IPS-NIHi7 (cell line): ENCODE measurements around the gene LIN7B.
A peak's percentile ranks its signal among the peaks of the same experiment; 100 is the strongest.

Experiments
- DNase-seq: peaks from one replicate; pipeline ENCODE4 v3.0.0; 2012; ENCODE audit warnings: mixed read lengths; ENCODE audit errors: extremely low spot score

LIN7B gene

GRCh38 chr19:49094505-49095482 lies 19.4 kb upstream of the LIN7B start:
- DNase-seq: no peak

DNA sequence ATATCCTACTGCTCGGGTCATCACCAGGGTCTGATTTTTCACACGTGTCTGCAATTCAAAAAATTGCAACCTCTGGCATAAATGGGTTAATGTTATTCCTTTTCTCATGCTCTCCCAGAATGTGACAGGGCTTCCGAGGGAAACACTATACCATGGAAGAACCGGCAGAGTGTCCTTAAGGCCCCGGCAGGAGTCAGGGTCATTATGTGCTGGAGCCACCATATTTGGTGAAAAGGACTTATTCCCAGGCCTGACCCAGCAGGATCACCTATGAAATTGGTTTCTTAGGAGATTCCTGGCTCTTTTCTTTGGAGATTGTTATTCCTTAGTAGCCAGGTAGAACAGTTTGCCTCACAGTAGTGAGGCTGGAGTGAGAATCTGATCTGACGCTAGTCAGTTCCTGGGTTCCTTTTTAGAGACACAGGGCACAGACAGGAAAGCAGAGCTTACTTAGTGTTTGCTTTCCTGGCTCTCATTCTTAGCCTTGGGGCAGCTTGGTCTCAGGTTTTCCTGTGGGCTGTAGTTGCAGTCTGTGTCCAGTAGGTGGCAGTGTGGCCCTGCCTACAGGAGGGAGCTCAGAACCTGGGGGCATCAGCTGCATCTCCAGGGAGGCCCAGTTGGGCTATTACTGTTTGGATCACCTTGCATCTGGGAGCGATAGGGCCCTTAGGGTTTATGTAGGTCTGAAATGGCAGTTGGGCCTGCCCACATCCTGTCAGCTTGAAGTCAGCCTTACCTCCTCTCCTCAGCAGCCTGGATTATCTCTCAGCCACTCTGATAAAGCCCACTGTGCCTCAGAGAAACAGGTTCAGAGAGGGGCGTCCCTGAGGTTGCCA lies 16.5 kb upstream of the LIN7B start:
- peak; percentile 87 for DNase-seq

- DNase-seq: no peak
Measured at GRCh38 chr19:49098795-49099194, 15.4 kb upstream of the LIN7B start.

DNA sequence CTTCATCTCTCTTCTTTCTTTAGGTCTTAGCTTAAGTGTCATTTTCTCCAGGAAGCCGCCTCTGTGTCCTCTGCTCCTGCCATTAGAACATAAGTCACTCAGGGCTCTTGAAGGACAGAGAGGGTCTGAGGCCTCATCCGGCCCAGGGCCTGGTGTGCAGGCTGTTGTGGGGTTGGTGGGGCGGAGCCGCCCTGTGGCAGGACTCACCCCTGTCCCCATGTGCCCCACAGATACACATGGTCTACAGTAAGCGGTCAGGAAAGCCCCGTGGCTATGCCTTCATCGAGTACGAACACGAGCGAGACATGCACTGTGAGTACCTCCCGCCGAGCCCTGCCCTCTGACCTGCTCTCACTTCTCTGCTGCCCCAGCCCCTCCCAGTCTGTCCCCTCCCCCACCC lies 13.0 kb upstream of the LIN7B start:
- no peak for DNase-seq

GRCh38 chr19:49102303-49102702 lies 11.9 kb upstream of the LIN7B start:
- DNase-seq: no peak

DNA sequence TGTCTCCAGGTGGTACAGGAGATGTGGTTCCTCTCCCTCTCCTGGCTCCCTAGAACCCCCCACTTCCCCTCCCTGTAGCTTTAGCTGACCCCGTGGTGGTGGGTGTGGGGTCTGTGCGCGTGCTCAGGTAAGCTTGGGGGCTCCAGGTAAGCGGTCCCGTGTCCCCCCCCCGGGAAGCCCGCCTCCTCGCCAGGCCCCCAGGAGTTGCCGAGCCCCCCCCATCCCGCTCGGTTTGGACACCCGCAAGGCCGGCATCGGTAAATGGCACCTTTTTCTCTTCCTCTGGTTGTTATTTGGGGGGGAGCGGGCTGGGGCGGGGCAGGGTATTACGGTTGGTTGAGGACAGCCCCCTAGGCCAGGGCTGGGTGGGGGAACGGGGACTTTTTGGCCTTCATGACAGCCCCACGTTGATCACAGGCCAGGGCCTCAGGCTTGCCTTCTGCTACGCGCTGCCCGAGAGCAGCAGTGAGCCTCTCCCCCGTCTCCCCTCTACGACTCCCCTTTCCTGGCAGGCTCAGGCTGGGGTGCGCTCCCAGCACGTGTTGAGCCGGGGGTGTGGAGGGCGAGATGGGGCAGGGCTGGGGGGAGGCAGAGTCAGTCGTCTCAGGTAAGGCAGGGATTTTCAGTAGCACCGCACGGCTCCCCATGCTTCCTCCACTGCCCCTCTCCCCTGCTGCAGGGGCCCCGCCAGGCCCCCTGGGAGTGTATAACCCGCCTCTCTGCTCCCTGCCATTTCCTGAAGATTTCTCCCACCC lies 10.7 kb upstream of the LIN7B start:
- DNase-seq: no peak

- no peak for DNase-seq
Measured at GRCh38 chr19:49104229-49104864, 9.8 kb upstream of the LIN7B start.

- peak; percentile 59 for DNase-seq
Measured at GRCh38 chr19:49106648-49107135, 7.5 kb upstream of the LIN7B start.

GRCh38 chr19:49107625-49108459 lies 6.3 kb upstream of the LIN7B start:
- DNase-seq: no peak

DNA sequence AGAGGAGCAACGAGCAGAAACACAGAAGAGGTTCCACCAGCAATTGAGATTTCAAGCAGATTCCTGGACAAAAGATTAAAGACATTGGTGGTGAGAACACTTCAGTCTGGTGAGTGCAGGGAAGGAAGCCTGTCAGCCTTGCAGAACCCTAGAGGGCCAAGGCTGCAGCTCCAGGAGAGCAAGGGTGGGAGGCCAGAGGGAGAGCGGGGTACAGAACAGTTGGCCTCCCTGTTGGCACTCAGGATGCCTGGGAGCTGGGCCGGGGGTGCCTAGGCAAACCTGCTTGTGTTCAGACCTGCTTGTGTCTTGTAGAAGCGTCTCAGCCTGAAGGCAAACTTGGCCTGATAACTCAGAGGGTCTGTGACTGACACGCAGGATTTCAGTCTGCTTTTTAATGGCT lies 5.1 kb upstream of the LIN7B start:
- DNase-seq: no peak

- DNase-seq: no peak
Measured at GRCh38 chr19:49109569-49110233, 4.5 kb upstream of the LIN7B start.

DNA sequence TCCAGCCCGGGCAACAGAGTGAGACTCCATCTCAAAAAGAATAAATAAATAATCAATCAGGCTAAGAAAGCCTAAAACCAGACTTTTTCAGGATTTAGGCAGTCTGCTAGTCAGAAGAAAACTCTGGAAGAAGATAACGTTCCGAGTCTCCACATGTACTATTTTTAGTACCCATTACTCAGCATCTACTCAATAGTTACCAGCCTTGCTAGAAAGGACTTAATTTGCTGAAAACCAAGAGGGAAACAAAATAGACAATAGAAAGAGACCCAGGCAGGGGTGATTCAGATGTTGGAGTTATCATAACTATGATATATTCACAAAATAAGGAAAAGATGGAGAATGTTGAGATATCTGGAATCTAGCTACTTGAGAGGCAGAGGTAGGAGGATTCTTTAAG lies 3.6 kb upstream of the LIN7B start:
- DNase-seq: no peak

GRCh38 chr19:49111218-49111998 lies 2.8 kb upstream of the LIN7B start:
- no peak for DNase-seq

GRCh38 chr19:49114630-49115363 lies 627 bp downstream of the LIN7B start:
- peak; percentile 56 for DNase-seq

DNA sequence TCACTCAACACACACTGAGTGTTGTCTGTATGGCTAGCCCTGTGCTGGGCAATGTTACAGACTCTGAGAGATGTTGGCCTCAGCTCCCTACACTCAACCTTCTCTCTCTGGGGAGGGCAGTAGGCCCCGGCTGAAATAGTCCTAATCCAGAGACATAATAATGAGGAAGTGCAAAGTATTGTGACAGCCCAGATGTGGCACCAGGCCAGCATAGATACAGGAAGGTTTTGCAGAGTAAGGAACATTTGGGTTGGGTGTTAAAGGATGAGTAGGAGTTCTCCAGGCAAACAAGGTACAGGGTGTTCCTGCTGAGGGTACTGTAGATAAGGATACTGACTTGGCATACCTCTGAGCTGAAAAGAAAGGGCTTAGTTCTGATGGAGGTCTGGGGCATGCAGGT lies 2.4 kb downstream of the LIN7B start:
- no peak for DNase-seq

DNA sequence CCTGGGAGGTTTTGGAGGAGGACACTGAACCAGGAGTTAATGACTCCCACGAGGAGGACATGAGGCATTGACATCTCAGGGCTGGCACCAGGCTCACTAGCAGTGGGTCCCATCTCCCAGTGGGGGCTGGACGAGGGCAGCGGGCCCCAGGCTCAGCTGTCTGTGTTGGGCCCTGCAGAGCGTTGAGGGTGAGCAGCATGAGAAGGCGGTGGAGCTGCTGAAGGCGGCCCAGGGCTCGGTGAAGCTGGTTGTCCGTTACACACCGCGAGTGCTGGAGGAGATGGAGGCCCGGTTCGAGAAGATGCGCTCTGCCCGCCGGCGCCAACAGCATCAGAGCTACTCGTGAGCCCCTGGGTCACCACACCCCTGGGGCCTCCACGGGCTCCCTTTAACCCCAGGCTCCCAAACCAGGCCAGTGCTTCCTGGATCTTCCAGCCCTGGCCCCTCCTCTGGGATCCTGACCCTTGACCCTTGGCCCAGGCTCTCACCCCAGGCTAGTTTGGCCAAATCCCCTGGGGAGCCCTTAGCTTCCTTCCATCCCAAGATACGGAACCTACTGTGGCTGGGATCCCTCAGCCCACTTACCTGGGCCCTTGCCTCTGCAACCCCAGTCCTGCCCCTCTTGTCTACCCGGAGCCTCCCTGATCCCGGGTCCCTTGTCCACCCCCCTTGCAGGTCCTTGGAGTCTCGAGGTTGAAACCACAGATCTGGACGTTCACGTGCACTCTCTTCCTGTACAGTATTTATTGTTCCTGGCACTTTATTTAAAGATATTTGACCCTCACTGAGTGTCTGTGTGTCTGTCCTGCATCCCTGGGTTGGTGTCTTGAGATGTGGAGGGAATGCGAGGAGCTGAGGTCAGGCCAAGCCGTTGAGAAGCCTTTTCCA lies 3.8 kb downstream of the LIN7B start:
- no peak for DNase-seq
